WTC11 (cell line): Measurements from ENCODE around the gene OR6M1.

Experiments
- ARID4B ChIP-seq: sonication (generic); formaldehyde crosslinking; IDR thresholded peaks from 2 replicates; pipeline ENCODE4 v1.8.0; 2023; ENCODE audit warnings: missing genetic modification reagents, mild to moderate bottlenecking, borderline replicate concordance
- ATF3 ChIP-seq: sonication (generic); formaldehyde crosslinking; conservative IDR thresholded peaks from 2 replicates; pipeline ENCODE4 v1.8.1; 2022; ENCODE audit warnings: mild to moderate bottlenecking, missing genetic modification reagents
- CREB1 ChIP-seq: sonication (generic); formaldehyde crosslinking; IDR thresholded peaks from 2 replicates; pipeline ENCODE4 v1.8.0; 2023; ENCODE audit warnings: mild to moderate bottlenecking, missing genetic modification reagents
- CTCF ChIP-seq: fragments of 200-600 bp; IDR thresholded peaks from 2 replicates; pipeline ENCODE4 v1.8.0; 2022; ENCODE audit warnings: antibody characterized with exemption
- E2F1 ChIP-seq: sonication (generic); formaldehyde crosslinking; IDR thresholded peaks from 2 replicates; pipeline ENCODE4 v1.8.0; 2022; ENCODE audit warnings: mild to moderate bottlenecking, missing genetic modification reagents
- RELA ChIP-seq: sonication (generic); formaldehyde crosslinking; IDR thresholded peaks from 2 replicates; pipeline ENCODE4 v1.8.1; 2022; ENCODE audit warnings: missing genetic modification reagents, mild to moderate bottlenecking, borderline replicate concordance
- SMAD3 ChIP-seq: sonication (generic); formaldehyde crosslinking; IDR thresholded peaks from 2 replicates; pipeline ENCODE4 v1.8.0; 2022; ENCODE audit warnings: missing genetic modification reagents, mild to moderate bottlenecking, borderline replicate concordance
- TCF7 ChIP-seq: sonication (generic); formaldehyde crosslinking; IDR thresholded peaks from 2 replicates; pipeline ENCODE4 v1.8.0; 2022; ENCODE audit warnings: mild to moderate bottlenecking, low read depth, missing genetic modification reagents, moderate library complexity
- TEAD4 ChIP-seq: sonication (generic); formaldehyde crosslinking; IDR thresholded peaks from 2 replicates; pipeline ENCODE4 v1.8.0; 2022; ENCODE audit warnings: mild to moderate bottlenecking, missing genetic modification reagents
- ZNF121 ChIP-seq: sonication (generic); formaldehyde crosslinking; IDR thresholded peaks from 2 replicates; pipeline ENCODE4 v1.8.0; 2023; ENCODE audit warnings: missing genetic modification reagents

DNA sequence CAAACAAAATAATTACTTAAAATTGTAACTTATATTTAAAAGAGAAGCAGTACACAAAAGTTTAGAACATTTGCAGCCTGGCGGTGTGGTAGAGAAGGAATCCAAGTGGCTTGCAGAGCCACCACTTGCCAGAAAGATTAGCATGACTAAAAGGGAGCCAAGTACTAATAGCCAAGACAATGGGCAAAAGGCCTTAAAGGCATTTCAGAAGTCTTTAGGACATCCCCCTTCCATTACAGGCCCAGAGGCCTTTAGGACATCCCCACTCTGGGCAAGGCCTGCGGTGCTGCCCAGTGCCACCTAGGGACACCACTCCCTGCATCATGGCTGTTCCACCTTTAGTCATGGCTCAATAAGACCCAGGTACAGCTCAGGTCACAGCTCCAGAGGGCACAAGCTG lies 46.9 kb upstream of the OR6M1 start:
- no peak for TF ChIP-seq CTCF
- no peak for TF ChIP-seq RELA (CRISPR knock-in tag)
- TF ChIP-seq SMAD3 (CRISPR knock-in tag) = no peak
- no peak for TF ChIP-seq TCF7 (CRISPR knock-in tag)
- no peak for TF ChIP-seq CREB1 (CRISPR knock-in tag)
- no peak for TF ChIP-seq ATF3 (CRISPR knock-in tag)
- TF ChIP-seq TEAD4 (CRISPR knock-in tag) = no peak
- TF ChIP-seq ARID4B (CRISPR knock-in tag) = no peak
- TF ChIP-seq E2F1 (CRISPR knock-in tag) = no peak
- no peak for TF ChIP-seq ZNF121
